ENCODE measurements around the gene TMEM43. TPM values are rescaled to one million over a fixed set of nuclear protein-coding genes. Genes with fewer than 3 reads are reported as not detected.

Gene TMEM43
- total RNA-seq, 5 donors from 2014 or later (not counting 1 experiment from before 2014, with no cell fraction given): 36.9 to 76.3 (median 63.6) TPM

- Mint-ChIP-seq H3K27ac (peak overlapping the region; percentile 24 to 59), H3K36me3 (peaks cover 43% of the 10 kb centered on the region), H3K4me3 (no peak overlapping the region), H3K9me3 (no peaks in the 10 kb centered on the region), H3K4me1 (peaks cover 22 to 37% (median 35%) of the 10 kb centered on the region in 3 donors), H3K27me3 (no peaks in the 10 kb centered on the region)
- no peak for DNase-seq
- Histone ChIP-seq H3K9me3 (no peaks in the 10 kb centered on the region), H3K36me3 (ENCODE audit: control insufficient read depth in 2 of 2, extremely low read depth in 1 of 2, insufficient read depth in 1 of 2, low read length in 1 of 2) (peaks cover 12 to 83% of the 10 kb centered on the region in 2 donors), H3K4me1 (ENCODE audit: control insufficient read depth in 1 of 2, extremely low read depth in 1 of 2, insufficient read depth in 2 of 2, low read length in 2 of 2) (peaks cover 9 to 29% of the 10 kb centered on the region in 2 experiments), H3K4me3 (ENCODE audit: control insufficient read depth in 1 of 2, extremely low read depth in 1 of 2, low read length in 1 of 2) (no peak overlapping the region), H3K27ac (ENCODE audit: low read length) (no peak overlapping the region), H3K27me3 (replicated peaks in 1 of 2; ENCODE audit: control insufficient read depth in 2 of 2, extremely low read depth in 1 of 2, insufficient read depth in 2 of 2, low read length in 1 of 2) (no peaks in the 10 kb centered on the region)
- CTCF ChIA-PET: no interaction called here
- POLR2A ChIA-PET: no interaction called here
- ATAC-seq (replicated peaks in 1 of 4): no peak
- 98% methylated on average over 15 of the region's 16 CpGs for WGBS (ENCODE audit: insufficient coverage)
Observed at GRCh38 chr3:14138109-14138877, 13.4 kb downstream of the TMEM43 start.

DNA sequence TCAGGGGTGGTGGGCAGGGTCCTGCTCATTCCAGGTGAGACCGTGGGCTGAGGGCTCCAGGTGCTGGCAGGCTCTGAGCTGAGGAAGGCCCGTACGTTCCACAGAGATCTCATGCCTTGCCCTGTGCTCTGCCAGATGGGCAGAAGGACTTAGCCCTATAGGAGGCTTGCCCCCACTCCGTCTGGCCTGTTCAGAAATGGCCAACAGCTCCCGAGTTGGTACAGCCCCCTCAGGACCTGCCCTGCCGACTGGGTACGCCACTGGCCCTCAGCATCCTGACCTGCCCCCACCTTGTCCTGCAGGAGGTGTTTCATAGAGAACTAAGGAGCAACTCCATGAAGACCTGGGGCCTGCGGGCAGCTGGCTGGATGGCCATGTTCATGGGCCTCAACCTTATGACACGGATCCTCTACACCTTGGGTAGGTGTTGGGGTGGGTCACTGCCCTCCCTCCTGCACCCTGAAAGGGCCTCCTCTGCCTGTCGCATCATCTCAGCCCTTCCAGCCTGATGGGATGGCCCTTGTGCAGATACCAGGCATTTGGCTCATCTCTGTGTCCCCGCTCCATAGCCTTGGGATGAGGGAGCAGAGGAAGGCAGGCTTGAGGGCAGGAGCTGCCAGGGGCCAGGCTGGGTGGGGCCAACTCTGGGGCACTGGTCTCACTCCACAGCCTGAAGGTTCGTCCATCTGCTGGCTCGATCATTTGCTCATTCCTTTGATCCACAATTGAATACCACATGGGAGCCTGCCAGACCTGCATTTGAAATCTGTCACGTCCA, 14.2 kb downstream of the TMEM43 start:
- no peaks in the 10 kb centered on the region for H3K9me3 Mint-ChIP-seq
- H3K27me3 Mint-ChIP-seq: no peaks in the 10 kb centered on the region
- Histone ChIP-seq H3K27ac (ENCODE audit: low read length) (no peak overlapping the region), H3K4me3 (ENCODE audit: control insufficient read depth in 1 of 2, extremely low read depth in 1 of 2, low read length in 1 of 2) (no peak overlapping the region), H3K4me1 (ENCODE audit: control insufficient read depth in 1 of 2, extremely low read depth in 1 of 2, insufficient read depth in 2 of 2, low read length in 2 of 2) (peaks cover 15 to 34% of the 10 kb centered on the region in 2 experiments), H3K36me3 (ENCODE audit: control insufficient read depth in 2 of 2, extremely low read depth in 1 of 2, insufficient read depth in 1 of 2, low read length in 1 of 2) (peaks cover 12 to 75% of the 10 kb centered on the region in 2 donors), H3K27me3 (replicated peaks in 1 of 2; ENCODE audit: control insufficient read depth in 2 of 2, extremely low read depth in 1 of 2, insufficient read depth in 2 of 2, low read length in 1 of 2) (no peaks in the 10 kb centered on the region), H3K9me3 (no peaks in the 10 kb centered on the region)
- ATAC-seq (replicated peaks in 1 of 4): no peak
- no peak overlapping the region for H3K4me3 Mint-ChIP-seq
- ChIA-PET CTCF (no interaction called here), POLR2A (no interaction called here)
- H3K36me3 Mint-ChIP-seq: peaks cover 42% of the 10 kb centered on the region
- WGBS (ENCODE audit: insufficient coverage): 94% methylated on average over 11 of the region's 14 CpGs
- DNase-seq: no peak
- H3K27ac Mint-ChIP-seq: peak overlapping the region; percentile 48 to 76
- peaks cover 26 to 45% (median 42%) of the 10 kb centered on the region in 3 donors for H3K4me1 Mint-ChIP-seq

DNA sequence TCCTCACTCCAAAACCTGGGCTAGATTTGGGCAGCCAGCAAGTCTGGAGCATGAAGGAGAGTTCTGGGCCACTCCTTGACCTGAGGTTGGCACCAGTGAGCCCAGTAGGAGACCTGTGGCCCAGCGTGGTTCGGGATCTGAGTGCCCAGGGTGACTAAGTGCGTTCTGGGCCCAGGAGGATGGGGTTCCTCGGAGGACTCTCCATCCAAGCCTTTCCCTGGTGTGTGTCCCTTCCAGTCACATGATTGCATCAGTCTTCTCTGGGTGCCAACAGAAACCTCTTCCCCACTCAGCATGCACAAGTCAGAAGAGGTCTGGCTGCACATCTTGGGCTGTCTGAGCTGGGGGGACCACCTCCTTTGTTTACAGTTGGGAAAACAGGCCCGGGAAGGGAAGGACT, 14.9 kb downstream of the TMEM43 start:
- DNase-seq (no peak), ATAC-seq (replicated peaks in 1 of 4) (no peak)
- Histone ChIP-seq H3K27me3 (replicated peaks in 1 of 2; ENCODE audit: control insufficient read depth in 2 of 2, extremely low read depth in 1 of 2, insufficient read depth in 2 of 2, low read length in 1 of 2) (no peaks in the 10 kb centered on the region), H3K27ac (ENCODE audit: low read length) (no peak overlapping the region), H3K36me3 (ENCODE audit: control insufficient read depth in 2 of 2, extremely low read depth in 1 of 2, insufficient read depth in 1 of 2, low read length in 1 of 2) (peaks cover 12 to 68% of the 10 kb centered on the region in 2 donors), H3K9me3 (no peaks in the 10 kb centered on the region), H3K4me3 (ENCODE audit: control insufficient read depth in 1 of 2, extremely low read depth in 1 of 2, low read length in 1 of 2) (no peak overlapping the region), H3K4me1 (ENCODE audit: control insufficient read depth in 1 of 2, extremely low read depth in 1 of 2, insufficient read depth in 2 of 2, low read length in 2 of 2) (peaks cover 17 to 41% of the 10 kb centered on the region in 2 experiments)
- Mint-ChIP-seq H3K27ac (peak overlapping the region; percentile 48 to 76), H3K27me3 (no peaks in the 10 kb centered on the region), H3K4me3 (no peak overlapping the region), H3K4me1 (peaks cover 33 to 52% (median 49%) of the 10 kb centered on the region in 3 donors), H3K36me3 (peaks cover 43% of the 10 kb centered on the region), H3K9me3 (no peaks in the 10 kb centered on the region)
- 98% methylated on average over 5 of the region's 5 CpGs for WGBS (ENCODE audit: insufficient coverage)
- ChIA-PET CTCF (no interaction called here), POLR2A (no interaction called here)

- ATAC-seq (replicated peaks in 1 of 4): no peak
- no peaks in the 10 kb centered on the region for H3K27me3 ChIP-seq (replicated peaks in 1 of 2; ENCODE audit: control insufficient read depth in 2 of 2, extremely low read depth in 1 of 2, insufficient read depth in 2 of 2, low read length in 1 of 2)
- peaks cover 12 to 65% of the 10 kb centered on the region in 2 donors for H3K36me3 ChIP-seq (ENCODE audit: control insufficient read depth in 2 of 2, extremely low read depth in 1 of 2, insufficient read depth in 1 of 2, low read length in 1 of 2)
- peaks cover 39% of the 10 kb centered on the region for H3K36me3 Mint-ChIP-seq
- no peaks in the 10 kb centered on the region for H3K9me3 Mint-ChIP-seq
- H3K27me3 Mint-ChIP-seq: no peaks in the 10 kb centered on the region
- H3K4me1 Mint-ChIP-seq: peaks cover 40 to 61% (median 58%) of the 10 kb centered on the region in 3 donors
- no peaks in the 10 kb centered on the region for H3K9me3 ChIP-seq
- H3K4me1 ChIP-seq (ENCODE audit: control insufficient read depth in 1 of 2, extremely low read depth in 1 of 2, insufficient read depth in 2 of 2, low read length in 2 of 2): peaks cover 22 to 50% of the 10 kb centered on the region in 2 experiments
- ChIA-PET CTCF (no interaction called here), POLR2A (interaction anchor here in 1 of 2 donors (0.5 to 6.6 kb wide), 2 partner anchors 13 to 16 kb away, joined by 4 to 60 read pairs; partner anchors contain the start of genes CHCHD4 and TMEM43)
- no peak for DNase-seq
- no peak overlapping the region for H3K4me3 ChIP-seq (ENCODE audit: control insufficient read depth in 1 of 2, extremely low read depth in 1 of 2, low read length in 1 of 2)
- 100% methylated on average over 1 of the region's 2 CpGs for WGBS (ENCODE audit: insufficient coverage)
- H3K27ac ChIP-seq (ENCODE audit: low read length): peak overlapping the region; percentile 99
- H3K4me3 Mint-ChIP-seq: no peak overlapping the region
- peak overlapping the region; percentile 96 for H3K27ac Mint-ChIP-seq
Observed at GRCh38 chr3:14140668-14141067, 15.8 kb downstream of the TMEM43 start.

DNA sequence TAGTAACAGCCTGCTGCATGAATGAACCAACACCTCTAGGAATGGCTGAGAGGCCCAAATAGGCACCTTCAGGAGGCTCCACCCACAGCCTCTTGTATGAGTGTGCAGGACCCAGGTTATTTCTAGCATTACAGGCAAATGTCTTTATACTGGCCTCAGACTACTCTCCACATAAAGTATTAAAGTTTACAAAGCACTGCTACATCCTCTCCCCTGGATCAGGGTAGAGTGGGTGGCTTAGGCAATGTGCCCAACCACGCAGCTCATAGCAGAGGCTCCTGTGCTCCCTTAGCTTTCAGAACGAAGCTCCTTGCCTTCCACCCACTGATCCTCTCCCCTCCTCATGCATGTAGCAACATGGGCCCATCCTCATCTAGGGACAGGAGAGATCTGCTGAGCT, 16.3 kb downstream of the TMEM43 start:
- CTCF ChIA-PET: no interaction called here
- DNase-seq: no peak
- peaks cover 38% of the 10 kb centered on the region for H3K36me3 Mint-ChIP-seq
- peak overlapping the region; percentile 99 for H3K27ac ChIP-seq (ENCODE audit: low read length)
- no peak overlapping the region for H3K4me3 ChIP-seq (ENCODE audit: control insufficient read depth in 1 of 2, extremely low read depth in 1 of 2, low read length in 1 of 2)
- peaks cover 12 to 64% of the 10 kb centered on the region in 2 donors for H3K36me3 ChIP-seq (ENCODE audit: control insufficient read depth in 2 of 2, extremely low read depth in 1 of 2, insufficient read depth in 1 of 2, low read length in 1 of 2)
- H3K9me3 Mint-ChIP-seq: no peaks in the 10 kb centered on the region
- peak overlapping the region; percentile 96 for H3K27ac Mint-ChIP-seq
- POLR2A ChIA-PET: interaction anchor here (0.6 to 6.6 kb wide), 6 partner anchors 10 to 38 kb away, joined by 3 to 60 read pairs (median 4); partner anchors contain the start of genes LSM3 (in 2 of the 2), TMEM43 (in 2 of the 2), CHCHD4 (in 1 of the 2) and XPC (in 1 of the 2)
- no CpG with 5 or more reads among the region's 2 CpGs for WGBS (ENCODE audit: insufficient coverage)
- no peaks in the 10 kb centered on the region for H3K9me3 ChIP-seq
- peak overlapping the region in 1 of 3 donors; percentile 70 for H3K4me3 Mint-ChIP-seq
- ATAC-seq (replicated peaks in 1 of 4): no peak
- H3K27me3 Mint-ChIP-seq: no peaks in the 10 kb centered on the region
- peaks cover 43 to 66% (median 63%) of the 10 kb centered on the region in 3 donors for H3K4me1 Mint-ChIP-seq
- H3K4me1 ChIP-seq (ENCODE audit: control insufficient read depth in 1 of 2, extremely low read depth in 1 of 2, insufficient read depth in 2 of 2, low read length in 2 of 2): peaks cover 22 to 54% of the 10 kb centered on the region in 2 experiments
- no peaks in the 10 kb centered on the region for H3K27me3 ChIP-seq (replicated peaks in 1 of 2; ENCODE audit: control insufficient read depth in 2 of 2, extremely low read depth in 1 of 2, insufficient read depth in 2 of 2, low read length in 1 of 2)

Measured in T-cell (primary cell).